Measurements from ENCODE around the gene MYOC. TPM values are rescaled to one million over a fixed set of nuclear protein-coding genes. Genes with fewer than 3 reads are reported as not detected.
"Not testable (repeated sequence)": the region's sequence is repeated elsewhere in the genome, so short reads cannot be mapped to it uniquely, and the experiment has no call there.

The MYOC gene
- total RNA-seq, 1 donor from 2014 or later, result not detected

DNA sequence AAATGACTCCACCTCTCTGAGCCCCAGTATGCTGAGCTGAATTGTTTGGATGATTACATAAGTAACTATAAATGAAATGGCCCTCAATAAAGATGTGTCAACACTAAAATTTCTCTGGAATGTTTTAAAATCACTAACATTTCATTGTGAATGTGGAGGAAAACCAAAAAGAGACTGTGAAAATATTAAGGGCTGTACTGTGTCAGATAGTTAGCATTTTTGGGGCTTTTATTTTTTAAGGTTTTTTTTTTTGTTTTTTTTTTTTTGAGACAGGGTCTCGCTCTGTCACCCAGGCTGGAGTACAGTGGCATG is 6.3 kb downstream of the MYOC start:
- no peak for DNase-seq

- DNase-seq, result no peak
Observed at GRCh38 chr1:171645553-171646248, 6.8 kb downstream of the MYOC start.

DNA sequence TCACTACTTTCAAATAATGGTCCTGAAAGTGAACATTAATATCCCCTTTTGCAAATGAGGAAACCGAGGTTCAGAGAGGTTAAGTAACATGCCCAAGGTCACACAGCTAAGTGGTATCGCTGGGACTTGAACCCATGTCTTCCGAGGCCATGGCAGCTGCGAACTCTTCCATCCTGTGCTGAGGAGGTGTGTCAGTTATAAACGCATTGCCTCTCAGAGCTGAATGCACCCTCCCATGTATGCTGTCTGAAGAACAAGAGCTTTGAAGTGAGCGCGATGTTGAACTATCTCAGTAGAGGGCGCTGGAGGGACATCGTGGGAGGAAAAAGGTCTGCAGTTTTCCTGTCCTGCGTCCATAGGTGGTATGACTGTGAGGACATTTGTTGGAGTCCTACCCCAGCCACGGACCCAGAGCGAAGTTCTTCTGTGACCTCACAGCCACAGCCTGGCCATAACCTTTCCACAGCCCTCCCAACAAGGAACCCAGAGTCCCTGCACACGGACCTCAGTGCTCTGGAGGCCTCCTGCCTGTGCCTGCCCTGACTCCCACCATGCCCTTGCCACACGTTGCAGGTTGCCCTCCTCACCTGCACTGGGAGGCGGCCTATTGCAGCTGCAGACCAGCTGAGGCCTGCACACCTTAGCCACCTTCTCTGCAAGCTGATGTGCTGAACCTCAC is 7.5 kb downstream of the MYOC start:
- DNase-seq, result peak; percentile 23

- no peak for DNase-seq
Observed at GRCh38 chr1:171643156-171643555, 9.3 kb downstream of the MYOC start.

DNA sequence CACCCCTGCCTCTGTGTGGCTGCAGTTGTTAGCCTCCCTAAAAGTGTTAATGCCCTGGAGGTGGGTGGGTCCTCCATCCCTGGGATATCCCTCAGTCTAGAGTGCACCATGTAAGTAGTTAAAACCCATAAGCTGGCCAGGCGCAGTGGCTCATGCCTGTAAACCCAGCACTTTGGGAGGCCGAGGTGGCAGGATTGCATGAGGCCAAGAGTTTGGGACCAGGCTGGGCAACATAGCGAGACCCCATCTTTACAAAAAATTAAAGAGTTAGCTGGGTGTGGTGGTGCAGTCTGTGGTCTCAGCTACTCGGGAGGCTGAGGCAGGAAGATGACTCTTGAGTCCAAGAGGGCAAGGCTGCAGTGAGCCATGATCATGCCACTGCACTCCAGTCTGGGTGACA is 10.3 kb downstream of the MYOC start:
- no peak for DNase-seq

DNA sequence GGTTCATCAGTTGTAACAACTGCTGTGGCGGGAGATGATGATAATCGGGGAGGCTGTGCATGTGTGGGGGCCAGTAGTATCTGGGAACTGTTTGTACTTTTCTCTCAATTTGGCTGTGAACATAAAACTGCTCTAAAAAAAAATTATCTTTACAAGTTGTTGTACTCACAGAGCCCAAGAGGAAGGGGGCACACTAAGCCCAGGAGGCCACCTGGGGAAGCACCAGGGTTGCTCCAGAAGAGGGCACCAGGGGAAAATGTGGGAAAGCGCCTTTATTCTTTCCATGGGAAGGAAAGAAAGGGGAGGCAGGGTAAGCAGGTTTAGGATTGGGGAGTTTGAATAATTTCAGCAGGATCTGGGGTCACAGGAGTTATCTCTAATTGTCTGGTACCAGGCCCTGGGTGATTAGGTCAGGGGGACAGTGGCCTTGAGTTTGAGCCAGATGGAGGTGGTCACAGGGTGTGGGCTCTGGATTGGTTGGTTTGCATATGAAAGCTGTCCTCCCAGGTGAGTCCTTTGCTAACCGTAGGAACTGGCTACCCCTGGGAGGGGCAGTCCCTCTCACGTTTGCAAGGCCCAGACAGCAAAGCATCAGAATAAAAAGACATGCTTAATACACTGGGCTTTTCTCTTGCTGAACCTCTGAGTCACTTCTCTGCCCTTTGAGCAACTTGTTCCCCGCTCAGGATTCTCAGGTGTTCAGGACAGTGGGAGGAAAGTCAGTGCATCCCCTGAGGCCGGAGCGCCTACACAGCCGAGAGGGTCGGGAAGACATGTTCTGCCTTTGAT is 11.2 kb downstream of the MYOC start:
- no peak for DNase-seq

DNA sequence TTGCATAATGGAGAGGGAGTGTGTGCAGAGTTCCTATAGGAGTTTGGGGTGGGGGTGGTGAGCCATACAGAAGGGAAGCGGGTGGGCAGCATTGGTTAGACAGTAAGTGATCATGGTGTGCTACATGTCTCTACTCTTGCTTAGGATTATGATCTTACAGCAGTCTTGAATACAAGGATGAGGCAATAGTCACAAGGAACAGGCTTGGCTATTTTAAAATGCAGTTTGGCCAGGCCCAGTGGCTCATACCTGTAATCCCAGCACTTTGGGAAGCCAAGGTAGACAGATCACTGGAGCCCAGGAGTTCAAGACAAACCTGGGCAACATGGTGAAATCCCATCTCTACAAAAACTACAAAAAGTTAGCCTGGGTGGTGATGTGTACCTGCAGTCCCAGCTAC is 12.3 kb downstream of the MYOC start:
- no peak for DNase-seq

DNA sequence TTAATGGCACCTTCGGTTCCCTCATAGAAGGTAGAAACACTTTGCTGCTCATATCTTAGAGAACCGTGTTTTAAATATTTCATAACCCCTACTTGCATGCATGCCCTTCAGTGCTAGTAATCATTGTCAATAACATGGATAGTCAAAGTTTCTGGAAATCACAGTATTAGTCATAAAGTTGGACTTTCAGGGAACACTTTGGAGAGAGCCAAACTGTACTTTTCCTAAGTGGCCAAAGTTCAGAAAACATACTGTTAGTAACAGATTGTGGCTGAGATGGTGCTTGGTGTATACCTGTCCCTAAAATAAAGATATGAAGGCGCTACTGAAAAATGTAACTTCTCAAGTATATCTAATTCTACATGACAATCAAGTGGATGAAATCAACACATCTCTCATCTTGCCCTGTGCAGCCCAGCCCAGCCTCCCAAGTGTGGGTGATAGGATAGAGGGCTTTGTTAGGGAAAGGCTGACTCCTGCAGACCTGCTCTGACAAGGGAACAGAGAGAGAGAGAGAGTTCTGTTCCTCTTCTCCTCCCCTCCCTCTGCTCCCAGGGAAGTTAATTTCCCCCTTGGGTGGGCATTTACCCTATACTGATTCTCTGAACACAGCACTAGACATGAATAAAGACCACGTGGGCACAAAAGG is 14.4 kb downstream of the MYOC start:
- DNase-seq, result no peak

DNA sequence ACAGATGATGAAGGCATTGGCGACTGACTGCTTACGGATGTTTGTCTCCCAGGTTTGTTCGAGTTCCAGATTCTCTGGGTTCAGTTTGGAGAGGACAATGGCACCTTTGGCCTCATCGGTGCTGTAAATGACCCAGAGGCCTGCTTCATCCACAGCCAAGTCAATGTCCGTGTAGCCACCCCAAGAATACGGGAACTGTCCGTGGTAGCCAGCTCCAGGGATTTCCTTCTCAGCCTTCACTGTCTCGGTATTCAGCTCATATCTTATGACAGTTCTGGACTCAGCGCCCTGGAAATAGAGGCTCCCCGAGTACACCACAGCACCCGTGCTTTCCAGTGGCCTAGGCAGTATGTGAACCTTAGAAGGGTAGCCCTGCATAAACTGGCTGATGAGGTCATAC is 16.3 kb downstream of the MYOC start:
- DNase-seq, result no peak

DNA sequence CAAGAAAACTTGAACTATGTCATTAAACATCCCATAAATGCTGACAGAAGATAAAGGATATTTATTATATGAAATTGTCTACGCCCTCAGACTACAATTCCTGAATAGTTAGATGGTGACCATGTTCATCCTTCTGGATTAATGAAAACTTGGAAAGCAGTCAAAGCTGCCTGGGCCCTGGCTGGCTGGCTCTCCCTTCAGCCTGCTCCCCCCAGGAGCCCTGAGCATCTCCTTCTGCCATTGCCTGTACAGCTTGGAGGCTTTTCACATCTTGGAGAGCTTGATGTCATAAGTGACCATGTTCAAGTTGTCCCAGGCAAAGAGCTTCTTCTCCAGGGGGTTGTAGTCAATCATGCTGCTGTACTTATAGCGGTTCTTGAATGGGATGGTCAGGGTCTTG is 16.8 kb downstream of the MYOC start:
- no peak for DNase-seq

GRCh38 chr1:171628225-171628624 is 24.3 kb downstream of the MYOC start:
- no peak for DNase-seq

- DNase-seq, result no peak
Observed at GRCh38 chr1:171627020-171627419, 25.5 kb downstream of the MYOC start.

DNA sequence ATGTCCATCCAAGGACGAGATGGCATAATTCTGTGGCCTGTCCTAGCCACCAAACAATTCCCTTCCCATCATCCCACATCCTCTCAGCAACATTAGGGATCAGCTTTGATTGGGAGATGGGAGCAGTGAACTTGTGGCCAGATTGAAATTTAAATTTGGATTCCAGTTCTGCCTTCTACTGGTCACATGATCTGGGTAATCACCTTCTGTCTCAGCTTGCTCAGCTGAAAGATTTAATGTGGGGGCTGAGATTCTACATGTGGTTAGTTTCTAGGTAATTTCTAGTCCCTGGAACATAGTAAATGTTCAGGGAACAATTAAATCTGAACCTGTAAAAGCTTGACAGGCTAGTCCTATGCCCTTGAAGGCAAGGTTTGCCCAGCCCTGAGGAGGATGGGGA is 27.3 kb downstream of the MYOC start:
- no peak for DNase-seq

GRCh38 chr1:171623651-171624331 is 28.7 kb downstream of the MYOC start:
- DNase-seq, result no peak

DNA sequence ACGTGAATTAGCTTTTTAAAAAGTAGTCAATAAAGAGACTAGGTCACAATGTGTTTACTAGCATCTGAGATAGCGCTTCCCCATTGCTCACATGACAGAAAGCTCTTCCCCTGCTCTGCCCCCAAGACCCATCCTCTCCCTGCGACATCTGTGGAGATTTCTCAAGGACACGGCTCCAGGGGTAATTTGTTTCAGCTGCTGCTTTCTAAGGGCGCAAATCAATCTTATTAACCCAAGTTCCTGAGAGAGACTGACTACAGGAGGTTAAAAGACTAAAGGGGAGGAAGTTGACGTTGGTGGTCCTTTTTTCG is 30.4 kb downstream of the MYOC start, which contains the start of gene MYOCOS:
Gene MYOCOS (plus strand): TSS at position 92 of the 311 bp plus-strand sequence. CDS start 1,641 bp downstream, outside the sequence.
- no peak for DNase-seq

DNA sequence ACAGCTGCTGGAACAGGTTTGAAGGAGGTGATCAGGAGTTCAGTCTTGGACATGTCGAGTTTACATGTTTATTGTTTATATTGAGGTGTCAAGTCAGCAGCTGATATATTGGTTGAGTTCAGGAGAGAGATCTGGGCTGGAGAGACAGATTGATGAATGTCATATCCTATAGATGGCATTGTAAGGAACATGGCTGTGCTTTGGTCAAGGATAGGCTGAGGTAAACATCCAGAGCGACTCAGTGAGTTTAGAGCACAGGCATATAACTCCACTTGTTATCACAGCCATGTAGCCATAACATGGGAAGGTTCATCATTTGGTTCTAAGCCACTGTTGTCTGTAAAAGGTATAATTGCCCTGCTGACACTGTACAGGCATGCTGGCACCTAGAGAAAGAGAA is 35.9 kb downstream of the MYOC start:
- DNase-seq, result no peak

GRCh38 chr1:171615122-171615906 is 37.2 kb downstream of the MYOC start:
- DNase-seq, result not testable (repeated sequence)

DNA sequence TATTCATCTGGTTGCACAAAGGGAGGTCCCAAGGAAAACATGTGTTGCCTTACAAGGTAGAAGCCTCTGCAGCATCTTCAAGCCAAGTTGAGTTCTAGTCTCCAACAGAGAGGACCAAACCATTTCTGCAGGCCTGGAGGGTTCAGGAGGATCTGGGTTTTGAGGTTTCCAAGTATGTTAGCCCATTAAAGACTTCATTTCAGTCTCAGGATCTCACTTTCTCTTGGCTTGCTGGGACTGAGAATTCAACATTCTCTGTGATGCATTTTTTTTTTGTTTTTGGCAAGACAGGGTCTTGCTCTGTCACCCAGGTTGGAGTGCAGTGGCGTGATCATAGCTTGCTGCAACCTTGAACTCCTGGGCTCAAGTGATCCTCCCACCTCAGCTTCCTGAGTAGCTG is 39.2 kb downstream of the MYOC start:
- no peak for DNase-seq

GRCh38 chr1:171611306-171611705 is 41.2 kb downstream of the MYOC start:
- no peak for DNase-seq

- no peak for DNase-seq
Observed at GRCh38 chr1:171610385-171610784, 42.1 kb downstream of the MYOC start.

- no peak for DNase-seq
Observed at GRCh38 chr1:171606402-171606941, 46.0 kb downstream of the MYOC start.
